Measurements from ENCODE around the gene FAM117A.

The FAM117A gene

GRCh38 chr17:49715216-49715615 is 48.7 kb downstream of the FAM117A start:
- H3K27ac ChIP-seq (ENCODE audit: low read length): no peak overlapping the region
- H2AFZ ChIP-seq (ENCODE audit: low read depth, low read length): no peak overlapping the region
- H3K4me1 ChIP-seq (ENCODE audit: insufficient read depth, low read length): no peaks in the 10 kb centered on the region
- no peak overlapping the region for H3K4me2 ChIP-seq (ENCODE audit: insufficient read depth, low read length)
- no peak for ATAC-seq (ENCODE audit: insufficient read depth, low read depth)
- DNase-seq: no peak
- no peak overlapping the region for H3K9ac ChIP-seq (ENCODE audit: low read depth, low read length)
- H3K9me3 ChIP-seq (ENCODE audit: insufficient read depth, low read length, severe bottlenecking): no peaks in the 10 kb centered on the region
- H3K79me2 ChIP-seq (ENCODE audit: insufficient read depth, low read length): no peaks in the 10 kb centered on the region
- no peaks in the 10 kb centered on the region for H4K20me1 ChIP-seq (ENCODE audit: insufficient read depth, low read length)
- no peak overlapping the region for H3K4me3 ChIP-seq (ENCODE audit: low read depth in 1 of 2, low read length in 2 of 2)
- peaks cover 67% of the 10 kb centered on the region for H3K36me3 ChIP-seq (ENCODE audit: insufficient read depth, low read length)
- no peak for TF ChIP-seq EZH2 (IDR thresholded peaks at IDR 0.05; ENCODE audit: borderline replicate concordance, low read depth, low read length, severe bottlenecking)
- no peak for TF ChIP-seq CTCF (IDR thresholded peaks at IDR 0.05; ENCODE audit: borderline replicate concordance, extremely low read depth, low read length, poor library complexity, severe bottlenecking)
- H3K27me3 ChIP-seq (ENCODE audit: insufficient read depth, low read length, poor library complexity): no peaks in the 10 kb centered on the region

GRCh38 chr17:49708515-49709183 is 55.3 kb downstream of the FAM117A start:
- peak overlapping the region; percentile 61 for H3K27ac ChIP-seq (ENCODE audit: low read length)
- H3K9me3 ChIP-seq (ENCODE audit: insufficient read depth, low read length, severe bottlenecking): no peaks in the 10 kb centered on the region
- no peaks in the 10 kb centered on the region for H4K20me1 ChIP-seq (ENCODE audit: insufficient read depth, low read length)
- peak overlapping the region; percentile 3 to 69; a peak in 3 of 4 replicates for H3K4me3 ChIP-seq (ENCODE audit: low read depth in 1 of 2, low read length in 2 of 2)
- peaks cover 36% of the 10 kb centered on the region for H3K36me3 ChIP-seq (ENCODE audit: insufficient read depth, low read length)
- peak overlapping the region; percentile 74 for H3K9ac ChIP-seq (ENCODE audit: low read depth, low read length)
- H3K4me2 ChIP-seq (ENCODE audit: insufficient read depth, low read length): peak overlapping the region; percentile 89
- ATAC-seq (ENCODE audit: insufficient read depth, low read depth) (no peak), DNase-seq (no peak)
- H3K4me1 ChIP-seq (ENCODE audit: insufficient read depth, low read length): peaks cover 38% of the 10 kb centered on the region
- TF ChIP-seq EZH2 (IDR thresholded peaks at IDR 0.05; ENCODE audit: borderline replicate concordance, low read depth, low read length, severe bottlenecking): no peak
- no peak for TF ChIP-seq CTCF (IDR thresholded peaks at IDR 0.05; ENCODE audit: borderline replicate concordance, extremely low read depth, low read length, poor library complexity, severe bottlenecking)
- peaks cover 25% of the 10 kb centered on the region for H3K79me2 ChIP-seq (ENCODE audit: insufficient read depth, low read length)
- H2AFZ ChIP-seq (ENCODE audit: low read depth, low read length): peak overlapping the region; percentile 68
- H3K27me3 ChIP-seq (ENCODE audit: insufficient read depth, low read length, poor library complexity): no peaks in the 10 kb centered on the region

- Histone ChIP-seq H2AFZ (ENCODE audit: low read depth, low read length) (peak within 1 kb of the TSS; percentile 82), H3K79me2 (ENCODE audit: insufficient read depth, low read length) (peaks cover 25% of the 10 kb centered on the region), H3K4me3 (ENCODE audit: low read depth in 1 of 2, low read length in 2 of 2) (peak within 1 kb of the TSS; percentile 69 to 84), H3K9ac (ENCODE audit: low read depth, low read length) (peak within 1 kb of the TSS; percentile 74), H3K27me3 (ENCODE audit: insufficient read depth, low read length, poor library complexity) (no peaks in the 10 kb centered on the region), H3K27ac (ENCODE audit: low read length) (peak within 1 kb of the TSS; percentile 89), H3K4me1 (ENCODE audit: insufficient read depth, low read length) (peaks cover 38% of the 10 kb centered on the region), H3K4me2 (ENCODE audit: insufficient read depth, low read length) (peak within 1 kb of the TSS; percentile 89), H3K9me3 (ENCODE audit: insufficient read depth, low read length, severe bottlenecking) (no peaks in the 10 kb centered on the region), H4K20me1 (ENCODE audit: insufficient read depth, low read length) (no peaks in the 10 kb centered on the region), H3K36me3 (ENCODE audit: insufficient read depth, low read length) (peaks cover 40% of the 10 kb centered on the region)
- ATAC-seq (ENCODE audit: insufficient read depth, low read depth) (peak; percentile 94), DNase-seq (peak; percentile 99)
- TF ChIP-seq CTCF (IDR thresholded peaks at IDR 0.05; ENCODE audit: borderline replicate concordance, extremely low read depth, low read length, poor library complexity, severe bottlenecking): peak; percentile 97
- TF ChIP-seq EZH2 (IDR thresholded peaks at IDR 0.05; ENCODE audit: borderline replicate concordance, low read depth, low read length, severe bottlenecking): no peak
These were observed 56.1 kb downstream of the FAM117A start, which contains the start of gene SLC35B1 for GRCh38 chr17:49707608-49708514. SLC35B1 (minus strand) TSS chr17:49707964; CDS start chr17:49707833, 131 bp downstream.
